Upper lobe of right lung (tissue), 1 donor: ENCODE measurements around the gene COL6A1. TPM values are rescaled to one million over a fixed set of nuclear protein-coding genes. Genes with fewer than 3 reads are reported as not detected.

Experiments
- ATAC-seq: fragments of 200-7000 bp; cut with Tn5 transposase; one replicate; pipeline ENCODE4 v1.9.1; 2020; ENCODE audit warnings: mild to moderate bottlenecking, moderate library complexity
- DNase-seq: peaks from one replicate; pipeline ENCODE4 v3.0.0-alpha.2; 2020
- H3K27ac ChIP-seq: fragments of 200-600 bp; one replicate; pipeline ENCODE4 v1.8.0; 2022
- H3K27me3 ChIP-seq: fragments of 200-600 bp; one replicate; pipeline ENCODE4 v1.8.0; 2022; ENCODE audit warnings: mild to moderate bottlenecking
- H3K36me3 ChIP-seq: fragments of 200-600 bp; one replicate; pipeline ENCODE4 v1.8.0; 2022
- H3K4me1 ChIP-seq: fragments of 200-600 bp; one replicate; pipeline ENCODE4 v1.8.0; 2022
- H3K4me3 ChIP-seq: fragments of 200-600 bp; one replicate; pipeline ENCODE4 v1.8.0; 2022; ENCODE audit warnings: mild to moderate bottlenecking
- H3K9me3 ChIP-seq: fragments of 200-600 bp; one replicate; pipeline ENCODE4 v1.8.0; 2022
- CTCF ChIP-seq: fragments of 200-600 bp; IDR thresholded peaks from one replicate; pipeline ENCODE4 v1.8.0; 2022; ENCODE audit warnings: antibody characterized with exemption
- intact Hi-C: fragments of 100-400 bp; cut with DNase I; formaldehyde crosslinking; loops from one replicate; pipeline ENCODE4 v1.11.0; 2022
- total RNA-seq: library from RNA; stranded (reverse); fragmentation: NEBNext Ultra II Directional; extraction: Animal tissue kit (Norgen Biotek cat#: 25700); gene quantifications from one replicate; pipeline ENCODE4 v1.2.1, GENCODE V29; 2021
- donor health status: DM: no; HTN: yes; CAD: no; lungs with severe emphysema.

Gene COL6A1
- total RNA-seq, 1 donor from 2014 or later: 175 TPM

GRCh38 chr21:45997495-45998275 is 16.1 kb downstream of the COL6A1 start:
- Histone ChIP-seq H3K4me3 (no peak overlapping the region), H3K36me3 (peaks cover 22% of the 10 kb centered on the region), H3K9me3 (no peaks in the 10 kb centered on the region), H3K27me3 (no peaks in the 10 kb centered on the region), H3K4me1 (no peaks in the 10 kb centered on the region), H3K27ac (no peak overlapping the region)
- DNase-seq (no peak), ATAC-seq (no peak)
- no peak for TF ChIP-seq CTCF
- intact Hi-C loops: no loop called here

GRCh38 chr21:45998276-45998701 is 16.7 kb downstream of the COL6A1 start:
- H3K36me3 ChIP-seq: peaks cover 21% of the 10 kb centered on the region
- intact Hi-C loops: no loop called here
- ATAC-seq (no peak), DNase-seq (no peak)
- H3K4me1 ChIP-seq: no peaks in the 10 kb centered on the region
- H3K27ac ChIP-seq: no peak overlapping the region
- TF ChIP-seq CTCF: no peak
- no peak overlapping the region for H3K4me3 ChIP-seq
- H3K27me3 ChIP-seq: no peaks in the 10 kb centered on the region
- no peaks in the 10 kb centered on the region for H3K9me3 ChIP-seq

GRCh38 chr21:45998871-45999580 is 17.5 kb downstream of the COL6A1 start:
- Histone ChIP-seq H3K27ac (no peak overlapping the region), H3K36me3 (peaks cover 21% of the 10 kb centered on the region), H3K27me3 (no peaks in the 10 kb centered on the region), H3K4me1 (no peaks in the 10 kb centered on the region), H3K9me3 (no peaks in the 10 kb centered on the region), H3K4me3 (no peak overlapping the region)
- intact Hi-C loops: no loop called here
- ATAC-seq: no peak
- DNase-seq: no peak
- no peak for TF ChIP-seq CTCF

GRCh38 chr21:45999581-46000181 is 18.1 kb downstream of the COL6A1 start:
- no peak for TF ChIP-seq CTCF
- Histone ChIP-seq H3K9me3 (no peaks in the 10 kb centered on the region), H3K4me3 (no peak overlapping the region), H3K4me1 (no peaks in the 10 kb centered on the region), H3K27me3 (no peaks in the 10 kb centered on the region), H3K27ac (no peak overlapping the region), H3K36me3 (peaks cover 21% of the 10 kb centered on the region)
- DNase-seq (no peak), ATAC-seq (no peak)
- intact Hi-C loops: no loop called here

GRCh38 chr21:46000182-46000730 is 18.7 kb downstream of the COL6A1 start:
- H3K36me3 ChIP-seq: peaks cover 21% of the 10 kb centered on the region
- no peak for TF ChIP-seq CTCF
- no peak for ATAC-seq
- H3K9me3 ChIP-seq: no peaks in the 10 kb centered on the region
- no peak overlapping the region for H3K4me3 ChIP-seq
- H3K27ac ChIP-seq: no peak overlapping the region
- H3K27me3 ChIP-seq: no peaks in the 10 kb centered on the region
- intact Hi-C loops: no loop called here
- DNase-seq: no peak
- H3K4me1 ChIP-seq: no peaks in the 10 kb centered on the region
